Retina (tissue), 1 donor: Measurements from ENCODE around the gene SDC4.

Experiments used
- DNase-seq: peaks from one replicate; pipeline ENCODE4 v3.0.0-alpha.2; 2016

SDC4 gene

GRCh38 chr20:45317826-45318225 is 30.4 kb downstream of the SDC4 start:
- DNase-seq, result no peak

GRCh38 chr20:45316150-45317080 is 31.8 kb downstream of the SDC4 start:
- DNase-seq, result no peak

- DNase-seq, result no peak
Measured at GRCh38 chr20:45315672-45316071, 32.6 kb downstream of the SDC4 start.

- no peak for DNase-seq
Measured at GRCh38 chr20:45313943-45314342, 34.3 kb downstream of the SDC4 start.

GRCh38 chr20:45313065-45313695 is 35.0 kb downstream of the SDC4 start:
- DNase-seq, result no peak

- DNase-seq, result no peak
Measured at GRCh38 chr20:45312241-45312640, 36.0 kb downstream of the SDC4 start.

- peak; percentile 81 for DNase-seq
Measured at GRCh38 chr20:45311589-45312211, 36.5 kb downstream of the SDC4 start.

GRCh38 chr20:45309075-45309474 is 39.1 kb downstream of the SDC4 start:
- no peak for DNase-seq

GRCh38 chr20:45308117-45308778 is 40.0 kb downstream of the SDC4 start, which contains the start of gene MATN4:
Gene MATN4, minus strand, starts transcription at chr20:45308299. Its CDS starts 2,717 bp downstream, at chr20:45305582.
- DNase-seq, result no peak

- DNase-seq, result no peak
Measured at GRCh38 chr20:45307076-45307640, 41.1 kb downstream of the SDC4 start.

GRCh38 chr20:45306431-45306982 is 41.7 kb downstream of the SDC4 start, which contains the start of gene RBPJL:
Gene RBPJL, plus strand, starts transcription at chr20:45306840. Its CDS starts 83 bp downstream, at chr20:45306923.
- DNase-seq, result peak; percentile 55

- DNase-seq, result no peak
Measured at GRCh38 chr20:45305262-45305661, 43.0 kb downstream of the SDC4 start.

GRCh38 chr20:45304464-45304999 is 43.7 kb downstream of the SDC4 start:
- DNase-seq, result no peak

- DNase-seq, result no peak
Measured at GRCh38 chr20:45303586-45304463, 44.4 kb downstream of the SDC4 start.

- DNase-seq, result no peak
Measured at GRCh38 chr20:45301824-45302271, 46.4 kb downstream of the SDC4 start.

GRCh38 chr20:45300961-45301360 is 47.3 kb downstream of the SDC4 start:
- no peak for DNase-seq

- DNase-seq, result no peak
Measured at GRCh38 chr20:45299786-45300185, 48.4 kb downstream of the SDC4 start.

GRCh38 chr20:45297786-45298497 is 50.3 kb downstream of the SDC4 start:
- DNase-seq, result no peak

GRCh38 chr20:45294659-45295058 is 53.6 kb downstream of the SDC4 start:
- DNase-seq, result no peak

- no peak for DNase-seq
Measured at GRCh38 chr20:45294003-45294368, 54.2 kb downstream of the SDC4 start.
